Fibroblast of lung (primary cell): Measurements from ENCODE around the gene CACNA1H. TPM values are rescaled to one million over a fixed set of nuclear protein-coding genes. Genes with fewer than 3 reads are reported as not detected.

Source experiments
- DNase-seq, 2 donors: peaks; one replicate each; pipeline versions ENCODE4 v3.0.0 to v3.0.0-alpha.2; 2010; ENCODE audit warnings: low read depth in 2 of 2
- H2AFZ ChIP-seq: 2 replicates; pipeline ENCODE4 v1.5.1; 2012; ENCODE audit warnings: low read length, control low read depth, inconsistent platforms
- H3K27ac ChIP-seq: 2 replicates; pipeline ENCODE4 v1.5.1; 2011; ENCODE audit warnings: low read length, control low read depth; ENCODE audit not compliant: insufficient read depth
- H3K27me3 ChIP-seq: 2 replicates; pipeline ENCODE4 v1.5.1; 2011; ENCODE audit warnings: mild to moderate bottlenecking, low read length; ENCODE audit not compliant: control insufficient read depth, insufficient read depth
- H3K36me3 ChIP-seq: 2 replicates; pipeline ENCODE4 v1.5.1; 2011; ENCODE audit warnings: low read length; ENCODE audit not compliant: control insufficient read depth, insufficient read depth
- H3K4me1 ChIP-seq: 2 replicates; pipeline ENCODE4 v1.5.1; 2011; ENCODE audit warnings: low read length; ENCODE audit not compliant: control insufficient read depth, insufficient read depth; ENCODE audit errors: extremely low read depth
- H3K4me2 ChIP-seq: 2 replicates; pipeline ENCODE4 v1.5.1; 2011; ENCODE audit warnings: low read length, control low read depth; ENCODE audit not compliant: insufficient read depth; ENCODE audit errors: extremely low read depth
- H3K4me3 ChIP-seq, 4 experiments: fragments of 200-600 bp in 1 of 4; sonication (generic) in 1 of 4; replicated peaks in 1 of 4; 2 replicates each; pipeline ENCODE4 v1.5.1; 2011 to 2016; ENCODE audit warnings: low read length in 4 of 4, low read depth in 3 of 4, mild to moderate bottlenecking in 3 of 4, control low read depth in 2 of 4, inconsistent platforms in 1 of 4, mixed read lengths in 1 of 4; ENCODE audit not compliant: insufficient read depth in 1 of 4; ENCODE audit errors: control extremely low read depth in 1 of 4
- H3K79me2 ChIP-seq: 2 replicates; pipeline ENCODE4 v1.5.1; 2012; ENCODE audit warnings: mild to moderate bottlenecking, low read length, inconsistent platforms; ENCODE audit not compliant: control insufficient read depth, insufficient read depth
- H3K9ac ChIP-seq: 2 replicates; pipeline ENCODE4 v1.5.1; 2011; ENCODE audit warnings: mild to moderate bottlenecking, low read length, control low read depth; ENCODE audit not compliant: insufficient read depth
- H3K9me3 ChIP-seq: 2 replicates; pipeline ENCODE4 v1.5.1; 2012; ENCODE audit warnings: low read depth, low read length; ENCODE audit not compliant: control insufficient read depth, insufficient read depth
- H4K20me1 ChIP-seq: 2 replicates; pipeline ENCODE4 v1.5.1; 2011; ENCODE audit warnings: low read length; ENCODE audit not compliant: control insufficient read depth, insufficient read depth; ENCODE audit errors: extremely low read depth
- EZH2 ChIP-seq: IDR thresholded peaks from 2 replicates; pipeline ENCODE4 v1.5.1; 2012; ENCODE audit warnings: low read length, control low read depth, mild to moderate bottlenecking; ENCODE audit errors: missing control alignments
- polyA minus RNA-seq: library from RNA; depleted of rRNA, polyadenylated mRNA; stranded (reverse); fragments of >200 nt; gene quantifications from 2 replicates; pipeline ENCODE4 v1.2.3, GENCODE V29; 2011; ENCODE audit warnings: low replicate concordance
- polyA plus RNA-seq, 2 donors: library from polyadenylated mRNA; depleted of rRNA in 1 of 2; stranded (reverse) in 1 of 2; unstranded in 1 of 2; fragments of >200 nt; gene quantifications; 2 replicates each; pipeline ENCODE4 v1.2.1, GENCODE V29; 2011 to 2012; ENCODE audit warnings: missing spikeins in 1 of 2
- total RNA-seq: library from RNA; depleted of rRNA; stranded (reverse); fragments of >200 nt; gene quantifications from 2 replicates; pipeline ENCODE4 v1.2.1, GENCODE V29; 2014
- TF ChIP-seq, protein P1 (sequence below), 2 donors: IDR thresholded peaks in 1 of 2; conservative IDR thresholded peaks in 1 of 2; 1 replicate in 1 of 2; 2 replicates in 1 of 2; pipeline ENCODE4 v1.5.1; 2011 to 2012; ENCODE audit warnings: low read length in 2 of 2, control low read depth in 1 of 2, inconsistent platforms in 1 of 2, low read depth in 1 of 2, mild to moderate bottlenecking in 1 of 2

CACNA1H gene
- total RNA-seq: 0.26 and 1.2 TPM in 2 replicates
- 0.05 and 10.5 TPM in 2 replicates for polyA plus RNA-seq
- 0.03 and 20.0 TPM in 2 replicates for polyA plus RNA-seq (2012)
- polyA minus RNA-seq: 0.11 and 84.6 TPM in 2 replicates

DNA sequence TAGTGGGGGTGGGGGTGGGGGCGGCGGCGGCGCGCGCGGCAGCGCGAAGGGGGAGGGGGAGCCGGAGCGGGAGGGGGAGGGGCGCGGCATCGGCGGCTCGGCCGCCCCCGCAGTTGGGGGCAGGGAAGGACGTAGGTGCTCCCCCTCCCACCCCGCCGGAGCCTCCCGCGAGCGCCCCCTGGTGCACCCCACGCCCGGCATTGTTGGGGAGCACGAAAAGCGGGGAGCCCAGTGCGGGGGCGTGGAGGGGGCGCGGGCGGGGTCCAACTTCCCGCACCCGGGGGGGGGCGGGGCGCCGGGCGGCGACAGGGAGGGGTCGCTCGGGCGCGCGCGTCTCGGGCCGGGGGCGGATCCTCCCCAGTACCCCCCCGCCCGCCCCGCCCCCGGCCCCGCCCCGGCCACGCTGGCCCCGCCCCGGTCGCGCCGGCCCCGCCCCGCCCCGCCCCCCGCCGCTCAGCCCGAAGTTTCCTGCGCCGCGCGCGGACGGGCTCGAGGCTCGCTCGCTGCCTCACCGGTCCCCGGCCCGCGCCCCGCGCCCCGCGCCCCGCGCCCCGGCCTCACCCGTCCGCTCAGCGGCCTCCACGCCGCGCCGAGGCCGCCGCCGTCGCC is at the start of gene CACNA1H:
Gene CACNA1H (plus strand): TSS at position 456 of the 609 bp plus-strand sequence. CDS start 632 bp downstream, outside the sequence.
- Histone ChIP-seq H3K4me3 (no peak within 1 kb of the TSS), H3K4me2 (no peak within 1 kb of the TSS), H3K9ac (no peak within 1 kb of the TSS), H4K20me1 (no peaks in the 10 kb centered on the region), H3K36me3 (no peaks in the 10 kb centered on the region), H3K79me2 (no peaks in the 10 kb centered on the region), H3K27ac (no peak within 1 kb of the TSS), H3K27me3 (peaks cover 6% of the 10 kb centered on the region), H2AFZ (no peak within 1 kb of the TSS), H3K4me1 (no peaks in the 10 kb centered on the region), H3K9me3 (no peaks in the 10 kb centered on the region)
- no peak for TF ChIP-seq EZH2
- TF ChIP-seq, protein P1, sequence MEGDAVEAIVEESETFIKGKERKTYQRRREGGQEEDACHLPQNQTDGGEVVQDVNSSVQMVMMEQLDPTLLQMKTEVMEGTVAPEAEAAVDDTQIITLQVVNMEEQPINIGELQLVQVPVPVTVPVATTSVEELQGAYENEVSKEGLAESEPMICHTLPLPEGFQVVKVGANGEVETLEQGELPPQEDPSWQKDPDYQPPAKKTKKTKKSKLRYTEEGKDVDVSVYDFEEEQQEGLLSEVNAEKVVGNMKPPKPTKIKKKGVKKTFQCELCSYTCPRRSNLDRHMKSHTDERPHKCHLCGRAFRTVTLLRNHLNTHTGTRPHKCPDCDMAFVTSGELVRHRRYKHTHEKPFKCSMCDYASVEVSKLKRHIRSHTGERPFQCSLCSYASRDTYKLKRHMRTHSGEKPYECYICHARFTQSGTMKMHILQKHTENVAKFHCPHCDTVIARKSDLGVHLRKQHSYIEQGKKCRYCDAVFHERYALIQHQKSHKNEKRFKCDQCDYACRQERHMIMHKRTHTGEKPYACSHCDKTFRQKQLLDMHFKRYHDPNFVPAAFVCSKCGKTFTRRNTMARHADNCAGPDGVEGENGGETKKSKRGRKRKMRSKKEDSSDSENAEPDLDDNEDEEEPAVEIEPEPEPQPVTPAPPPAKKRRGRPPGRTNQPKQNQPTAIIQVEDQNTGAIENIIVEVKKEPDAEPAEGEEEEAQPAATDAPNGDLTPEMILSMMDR (conservative IDR thresholded peaks at IDR 0.05 in 1 of 2, IDR thresholded peaks at IDR 0.05 in 1 of 2; ENCODE audit: low read depth in 1 of 2, low read length in 2 of 2): no peak
- DNase-seq: peak in 1 of 2 donors; percentile 11

DNA sequence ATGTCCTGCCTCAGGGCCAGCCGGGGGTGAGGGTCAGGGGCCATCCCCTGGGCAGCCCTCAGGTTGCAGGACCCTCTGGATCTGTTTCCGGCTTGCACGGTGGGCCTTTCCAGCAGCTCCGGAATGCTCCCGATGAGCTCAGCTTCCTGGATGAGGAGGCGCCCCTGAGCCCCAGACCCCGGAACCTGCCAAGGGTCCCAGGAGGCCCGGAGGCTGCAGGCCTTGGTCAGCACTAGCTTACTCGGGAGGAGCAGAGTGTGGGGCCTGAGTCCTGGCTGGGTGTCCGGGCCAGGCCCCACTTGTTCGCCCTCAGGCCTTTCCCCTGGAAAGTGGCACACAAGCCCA is 49.3 kb upstream of the CACNA1H start:
- no peaks in the 10 kb centered on the region for H3K79me2 ChIP-seq
- no peak overlapping the region for H3K4me2 ChIP-seq
- no peak overlapping the region for H2AFZ ChIP-seq
- H3K9me3 ChIP-seq: no peaks in the 10 kb centered on the region
- H4K20me1 ChIP-seq: no peaks in the 10 kb centered on the region
- no peak overlapping the region for H3K9ac ChIP-seq
- TF ChIP-seq, protein P1 (conservative IDR thresholded peaks at IDR 0.05 in 1 of 2, IDR thresholded peaks at IDR 0.05 in 1 of 2; ENCODE audit: low read depth in 1 of 2, low read length in 2 of 2): no peak
- TF ChIP-seq EZH2: no peak
- no peaks in the 10 kb centered on the region for H3K36me3 ChIP-seq
- H3K4me1 ChIP-seq: no peaks in the 10 kb centered on the region
- H3K27me3 ChIP-seq: no peaks in the 10 kb centered on the region
- H3K4me3 ChIP-seq: no peak overlapping the region
- H3K27ac ChIP-seq: no peak overlapping the region
- DNase-seq: no peak

DNA sequence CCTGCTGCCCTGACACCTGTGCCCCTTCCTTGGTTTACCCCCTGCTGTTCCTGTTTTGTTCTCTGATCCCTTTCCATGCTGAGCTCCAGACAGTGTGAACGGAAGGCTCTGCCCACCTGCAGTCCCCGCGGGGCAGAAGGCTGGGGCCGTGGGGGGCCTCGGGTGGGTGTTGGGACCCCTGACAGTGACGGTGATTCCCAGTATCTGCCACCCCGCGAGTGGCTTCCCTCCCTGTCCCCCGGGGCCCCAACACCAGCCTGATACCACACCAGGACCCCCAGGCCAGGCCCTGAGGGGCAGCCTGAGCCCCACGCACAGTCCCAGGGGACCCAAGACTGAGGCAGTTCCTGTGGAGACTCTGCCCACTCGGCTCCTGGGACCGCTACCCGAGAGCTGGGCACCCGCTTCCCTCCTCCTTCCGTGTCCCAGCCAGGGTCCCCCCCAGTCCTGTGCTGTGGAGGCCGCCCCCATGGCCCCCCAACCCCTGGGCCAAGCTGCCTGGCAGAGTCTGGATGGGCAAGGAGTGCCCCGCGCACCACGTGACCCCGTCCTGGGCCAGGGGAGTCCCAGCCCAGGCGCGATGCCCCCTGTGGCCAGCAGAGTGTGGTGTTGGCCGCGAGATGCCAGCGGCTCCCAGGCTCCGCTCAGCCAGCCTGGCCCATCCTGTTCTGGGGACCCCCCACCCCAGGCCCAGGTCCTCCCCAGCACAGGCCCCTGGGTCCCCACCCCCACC is 46.9 kb upstream of the CACNA1H start:
- peak; percentile 35 to 42 for DNase-seq

More for the DNA sequence above, 46.9 kb upstream of the CACNA1H start:
- H3K4me1 ChIP-seq: no peaks in the 10 kb centered on the region
- no peak overlapping the region for H3K4me3 ChIP-seq
- H3K27me3 ChIP-seq: peaks cover 5% of the 10 kb centered on the region
- H3K9ac ChIP-seq: no peak overlapping the region
- H2AFZ ChIP-seq: no peak overlapping the region
- H3K36me3 ChIP-seq: no peaks in the 10 kb centered on the region
- no peaks in the 10 kb centered on the region for H4K20me1 ChIP-seq
- no peak overlapping the region for H3K27ac ChIP-seq
- no peaks in the 10 kb centered on the region for H3K9me3 ChIP-seq
- H3K79me2 ChIP-seq: no peaks in the 10 kb centered on the region
- no peak overlapping the region for H3K4me2 ChIP-seq
- no peak for TF ChIP-seq EZH2
- TF ChIP-seq, protein P1 (conservative IDR thresholded peaks at IDR 0.05 in 1 of 2, IDR thresholded peaks at IDR 0.05 in 1 of 2; ENCODE audit: low read depth in 1 of 2, low read length in 2 of 2): peak; percentile 65 to 81
